Testis (tissue), 3 donors: ENCODE results near the gene MALAT1. TPM values are rescaled to one million over a fixed set of nuclear protein-coding genes. Genes with fewer than 3 reads are reported as not detected.

Experiments
- DNase-seq: peaks from one replicate; pipeline ENCODE4 v3.0.0-alpha.2; 2019
- H3K27ac ChIP-seq, 2 donors: fragments of 200-600 bp; sonication (generic); one replicate each; pipeline ENCODE4 v1.5.1; 2019
- H3K27me3 ChIP-seq: fragments of 200-600 bp; sonication (generic); one replicate; pipeline ENCODE4 v1.5.1; 2019
- H3K36me3 ChIP-seq: fragments of 200-600 bp; sonication (generic); one replicate; pipeline ENCODE4 v1.5.1; 2017; ENCODE audit warnings: low read depth; ENCODE audit errors: missing control alignments
- H3K4me1 ChIP-seq: fragments of 200-600 bp; sonication (generic); one replicate; pipeline ENCODE4 v1.5.1; 2019
- H3K4me3 ChIP-seq, 2 donors: fragments of 200-600 bp; sonication (generic); one replicate each; pipeline ENCODE4 v1.5.1; 2017 to 2019
- H3K9me3 ChIP-seq: fragments of 200-600 bp; sonication (generic); one replicate; pipeline ENCODE4 v1.5.1; 2017
- CTCF ChIP-seq, 3 experiments: fragments of 450-650 bp in 2 of 3; fragments of 200-600 bp in 1 of 3; sonication (generic) in 1 of 3; IDR thresholded peaks; one replicate each; pipeline ENCODE4 v1.5.1; 2016 to 2019; ENCODE audit warnings: antibody characterized with exemption in 3 of 3, mild to moderate bottlenecking in 2 of 3, moderate library complexity in 1 of 3
- POLR2A ChIP-seq: fragments of 450-650 bp; IDR thresholded peaks from one replicate; pipeline ENCODE4 v1.6.1; 2017; ENCODE audit warnings: antibody characterized with exemption, mild to moderate bottlenecking, moderate library complexity
- WGBS, 2 donors: methylation state at CpG; one replicate each; pipeline ENCODE4 v1.1.5; 2018; 5-methylcytosine and 5-hydroxymethylcytosine counted together
- intact Hi-C: fragments of 100-400 bp; cut with DNase I; formaldehyde crosslinking; loops from one replicate; pipeline ENCODE4 v1.15.1; 2023; ENCODE audit warnings: low total_unique reads
- polyA plus RNA-seq: library from polyadenylated mRNA; stranded (reverse); fragments of 350-450 nt; fragmentation: Illumina TruSeq; extraction: RNeasy Lipid Tissue Mini Kit (QIAGEN cat#74804); gene quantifications from one replicate; pipeline ENCODE4 v1.2.3, GENCODE V29; 2014; ENCODE audit warnings: low read depth, low replicate concordance; ENCODE audit not compliant: insufficient read depth
- total RNA-seq, 2 donors: library from RNA; depleted of rRNA; stranded (reverse); fragments of >200 nt; gene quantifications; one replicate each; pipeline ENCODE4 v1.2.3, GENCODE V29; 2016

MALAT1 gene
- total and polyA plus RNA-seq, 3 donors from 2014 or later = 26.7 to 9,314 (median 8,109) TPM

GRCh38 chr11:65482306-65482850 is 16.5 kb upstream of the MALAT1 start:
- H3K4me3 ChIP-seq = no peak overlapping the region
- no peaks in the 10 kb centered on the region for H3K27me3 ChIP-seq
- H3K36me3 ChIP-seq = no peaks in the 10 kb centered on the region
- no peaks in the 10 kb centered on the region for H3K9me3 ChIP-seq
- H3K27ac ChIP-seq = peak overlapping the region; percentile 65 to 95
- peaks cover 43% of the 10 kb centered on the region for H3K4me1 ChIP-seq
- TF ChIP-seq CTCF (IDR thresholded peaks at IDR 0.05) (no peak), POLR2A (no peak)
- WGBS, 2 donors = 94 to 100% methylated on average over 2 of the region's 2 CpGs
- intact Hi-C loops = no loop called here
- no peak for DNase-seq

GRCh38 chr11:65485920-65486219 is 13.0 kb upstream of the MALAT1 start:
- intact Hi-C loops = no loop called here
- Histone ChIP-seq H3K27me3 (no peaks in the 10 kb centered on the region), H3K9me3 (no peaks in the 10 kb centered on the region), H3K4me3 (no peak overlapping the region), H3K4me1 (peaks cover 52% of the 10 kb centered on the region), H3K36me3 (no peaks in the 10 kb centered on the region), H3K27ac (peak overlapping the region; percentile 76 to 96)
- no peak for DNase-seq
- WGBS, 2 donors = 48 to 66% methylated on average over 5 of the region's 5 CpGs
- no peak for TF ChIP-seq POLR2A
- TF ChIP-seq CTCF (IDR thresholded peaks at IDR 0.05) = no peak

- intact Hi-C loops = no loop called here
- H3K4me3 ChIP-seq = no peak overlapping the region
- no peaks in the 10 kb centered on the region for H3K36me3 ChIP-seq
- H3K4me1 ChIP-seq = peaks cover 52% of the 10 kb centered on the region
- 71 to 77% methylated on average over 10 of the region's 10 CpGs for WGBS, 2 donors
- DNase-seq = no peak
- no peaks in the 10 kb centered on the region for H3K9me3 ChIP-seq
- peak overlapping the region; percentile 76 to 96 for H3K27ac ChIP-seq
- no peaks in the 10 kb centered on the region for H3K27me3 ChIP-seq
- no peak for TF ChIP-seq POLR2A
- TF ChIP-seq CTCF (IDR thresholded peaks at IDR 0.05) = no peak
Observed at GRCh38 chr11:65486570-65487466, 12.0 kb upstream of the MALAT1 start.

GRCh38 chr11:65487467-65488272 is 11.2 kb upstream of the MALAT1 start:
- 15 to 23% methylated on average over 9 to 15 of the region's 17 CpGs for WGBS, 2 donors
- peak overlapping the region; percentile 90 to 96 for H3K27ac ChIP-seq
- no peaks in the 10 kb centered on the region for H3K36me3 ChIP-seq
- intact Hi-C loops = no loop called here
- H3K27me3 ChIP-seq = no peaks in the 10 kb centered on the region
- DNase-seq = peak; percentile 99
- no peaks in the 10 kb centered on the region for H3K9me3 ChIP-seq
- TF ChIP-seq POLR2A = no peak
- no peak for TF ChIP-seq CTCF (IDR thresholded peaks at IDR 0.05)
- no peak overlapping the region for H3K4me3 ChIP-seq
- H3K4me1 ChIP-seq = peaks cover 59% of the 10 kb centered on the region
